ENCODE data around the gene CCR2.

The CCR2 gene

DNA sequence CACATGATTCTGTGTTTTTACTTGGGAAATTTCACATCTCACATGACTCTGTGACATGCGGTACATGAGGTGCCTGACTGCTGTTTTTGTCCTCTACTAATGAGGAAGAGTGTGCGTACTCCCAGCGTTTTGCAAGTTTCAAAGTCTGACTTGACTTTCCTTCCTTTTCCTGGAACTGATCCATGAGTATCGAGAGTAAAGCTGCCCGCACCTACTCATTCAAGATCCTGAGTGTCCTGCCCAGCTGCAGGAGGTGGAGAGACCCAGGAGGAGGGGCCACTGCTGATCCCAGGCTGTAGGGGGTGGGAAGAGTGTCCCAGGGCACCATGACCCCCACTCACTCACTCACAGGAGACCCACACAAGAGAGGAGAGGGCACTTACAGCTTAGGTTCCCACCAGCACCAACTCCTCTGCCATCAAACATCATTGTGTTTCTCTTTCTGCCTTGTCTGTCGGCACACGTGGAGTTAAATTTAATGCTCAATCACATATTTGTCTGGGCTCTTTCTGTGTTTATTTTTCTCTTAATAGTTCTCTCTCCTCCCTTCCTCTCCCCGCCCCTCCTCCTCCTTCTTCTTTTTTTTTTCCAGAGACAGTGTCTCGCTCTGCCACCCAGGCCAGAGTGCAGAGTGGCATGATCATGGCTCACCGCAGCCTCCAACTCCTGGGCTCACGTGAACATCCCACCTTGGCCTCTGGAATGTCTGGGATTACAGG is 51.5 kb downstream of the CCR2 start:
- DNase-seq (ENCODE audit: low spot score), result no peak

DNA sequence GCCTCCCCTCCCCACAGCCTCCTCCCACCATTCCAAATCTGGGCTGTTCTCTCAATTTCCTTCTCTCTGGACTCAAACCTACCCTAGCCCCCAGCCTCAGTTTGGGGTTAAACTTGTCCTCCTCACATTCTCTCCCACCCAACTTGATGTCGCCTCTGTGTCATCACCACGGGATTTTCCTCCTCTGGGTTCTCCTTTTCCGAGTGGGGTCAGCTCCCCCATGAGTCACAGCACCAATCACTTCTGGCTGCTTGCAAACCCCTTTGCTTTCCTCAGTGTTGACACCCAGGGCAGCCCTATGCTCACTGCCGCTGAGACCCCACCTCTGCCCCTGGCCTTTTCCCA is 52.5 kb downstream of the CCR2 start:
- no peak for DNase-seq (ENCODE audit: low spot score)

DNA sequence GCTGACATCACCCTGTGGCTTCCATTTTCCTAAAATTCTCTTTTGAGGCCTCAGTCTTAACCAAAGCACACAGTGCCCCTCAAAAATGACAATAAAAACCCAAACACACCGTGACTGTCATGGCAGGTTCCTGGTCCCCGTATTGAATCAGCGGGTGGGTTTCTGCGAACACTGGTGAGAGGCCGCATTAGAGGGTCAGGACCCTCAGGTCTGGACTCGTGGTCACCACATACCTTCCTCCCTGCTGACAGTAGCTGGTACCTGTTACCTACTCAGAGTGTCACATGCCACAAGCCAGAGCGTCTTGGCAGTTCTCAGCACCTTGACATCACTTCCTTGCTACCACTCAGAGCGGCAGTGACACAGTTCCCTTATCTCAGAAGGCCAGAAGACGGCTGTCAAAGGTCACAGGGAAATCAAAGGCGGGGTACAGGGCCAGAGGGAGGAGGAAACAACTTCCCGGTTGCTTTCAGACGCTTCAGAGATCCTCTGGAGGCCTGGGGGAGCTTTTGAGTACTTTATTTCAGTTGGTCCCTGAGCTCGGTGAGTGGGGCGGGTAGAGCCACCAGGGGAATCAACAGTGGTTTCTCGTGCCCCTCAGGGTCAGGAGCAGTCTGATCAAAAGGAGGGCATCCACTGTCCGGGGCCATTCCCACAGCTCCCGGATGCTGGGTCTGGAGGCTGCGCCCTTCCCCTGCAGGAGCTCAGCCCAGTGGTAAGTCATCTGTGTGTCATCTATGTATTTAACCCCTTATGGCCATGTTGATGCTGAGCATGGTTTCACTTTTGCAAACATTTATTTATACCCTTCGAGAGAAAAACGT is 53.1 kb downstream of the CCR2 start, which contains the start of the genes CCR5AS and CCRL2:
TSS of gene CCR5AS (minus strand) at position 279 of the 824 bp plus-strand sequence.
TSS of gene CCRL2 (plus strand) at position 472 of the 824 bp plus-strand sequence. CDS start 821 bp downstream, outside the sequence.
- DNase-seq (ENCODE audit: low spot score), result peak; percentile 68

DNA sequence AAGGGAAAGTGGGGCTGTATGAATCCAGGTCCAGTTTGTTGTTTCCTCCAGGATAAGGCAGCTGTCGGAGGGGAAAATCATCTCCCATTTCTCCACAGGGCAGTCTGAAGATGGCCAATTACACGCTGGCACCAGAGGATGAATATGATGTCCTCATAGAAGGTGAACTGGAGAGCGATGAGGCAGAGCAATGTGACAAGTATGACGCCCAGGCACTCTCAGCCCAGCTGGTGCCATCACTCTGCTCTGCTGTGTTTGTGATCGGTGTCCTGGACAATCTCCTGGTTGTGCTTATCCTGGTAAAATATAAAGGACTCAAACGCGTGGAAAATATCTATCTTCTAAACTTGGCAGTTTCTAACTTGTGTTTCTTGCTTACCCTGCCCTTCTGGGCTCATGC is 54.1 kb downstream of the CCR2 start:
- DNase-seq (ENCODE audit: low spot score), result peak; percentile 34

DNA sequence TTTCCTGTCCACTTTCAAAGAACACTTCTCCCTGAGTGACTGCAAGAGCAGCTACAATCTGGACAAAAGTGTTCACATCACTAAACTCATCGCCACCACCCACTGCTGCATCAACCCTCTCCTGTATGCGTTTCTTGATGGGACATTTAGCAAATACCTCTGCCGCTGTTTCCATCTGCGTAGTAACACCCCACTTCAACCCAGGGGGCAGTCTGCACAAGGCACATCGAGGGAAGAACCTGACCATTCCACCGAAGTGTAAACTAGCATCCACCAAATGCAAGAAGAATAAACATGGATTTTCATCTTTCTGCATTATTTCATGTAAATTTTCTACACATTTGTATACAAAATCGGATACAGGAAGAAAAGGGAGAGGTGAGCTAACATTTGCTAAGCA is 54.9 kb downstream of the CCR2 start:
- no peak for DNase-seq (ENCODE audit: low spot score)

DNA sequence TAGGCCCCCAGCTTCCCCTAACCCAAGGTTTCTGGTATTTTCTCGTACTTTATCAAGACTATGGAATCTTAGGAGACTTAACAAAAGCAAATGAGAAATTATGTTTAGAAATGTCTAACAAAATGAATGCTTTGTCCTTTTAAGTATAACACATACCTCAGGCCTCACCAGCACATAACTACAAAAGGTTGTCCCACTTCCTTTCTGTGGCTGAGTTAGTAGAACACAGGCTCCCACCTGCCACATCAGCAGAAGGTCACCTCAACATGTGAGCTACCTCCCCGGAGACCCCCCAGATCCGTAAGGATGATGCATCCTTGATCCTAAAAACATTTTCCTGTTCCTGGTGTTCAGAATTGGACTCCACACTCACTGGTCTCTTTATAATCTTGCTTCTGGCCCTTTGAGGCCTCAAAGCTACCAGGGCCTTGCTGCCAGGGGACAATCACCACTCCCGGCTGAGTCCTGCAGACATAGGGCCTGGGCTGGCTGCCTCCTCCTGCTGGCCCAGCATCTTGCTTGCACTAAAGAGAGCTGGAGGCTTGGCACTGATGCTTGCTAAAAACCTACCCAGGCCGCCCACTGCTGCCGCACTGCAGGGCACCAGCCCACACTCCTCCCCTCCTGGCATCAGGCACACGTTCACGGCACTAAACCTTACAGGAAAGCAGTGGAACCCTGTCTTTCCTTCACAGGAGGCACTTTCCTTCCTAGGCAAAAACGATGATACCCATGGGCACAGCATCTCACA is 56.0 kb downstream of the CCR2 start:
- DNase-seq (ENCODE audit: low spot score), result peak; percentile 58
